Neuronal stem cell (in vitro differentiated cells): ENCODE data around the gene CHN1.

ENCODE experiments used
- DNase-seq: peaks from one replicate; pipeline ENCODE4 v3.0.0-alpha.2; 2013; ENCODE audit warnings: low spot score
- H2AFZ ChIP-seq: one replicate; pipeline ENCODE4 v1.6.1; 2013; ENCODE audit warnings: mild to moderate bottlenecking, low read length, inconsistent platforms
- H2AK5ac ChIP-seq: 2 replicates; pipeline ENCODE4 v1.6.1; 2013; ENCODE audit warnings: low read depth, mild to moderate bottlenecking, inconsistent platforms, low read length, moderate library complexity, mixed read lengths
- H2BK120ac ChIP-seq: 2 replicates; pipeline ENCODE4 v1.6.1; 2013; ENCODE audit warnings: low read depth, mild to moderate bottlenecking, inconsistent platforms, low read length, moderate library complexity, mixed read lengths
- H2BK12ac ChIP-seq: one replicate; pipeline ENCODE4 v1.6.1; 2013; ENCODE audit warnings: low read length, inconsistent platforms
- H2BK15ac ChIP-seq: 2 replicates; pipeline ENCODE4 v1.6.1; 2013; ENCODE audit warnings: mild to moderate bottlenecking, low read length, inconsistent platforms, mixed read lengths
- H2BK5ac ChIP-seq: one replicate; pipeline ENCODE4 v1.6.1; 2013; ENCODE audit warnings: inconsistent platforms, mild to moderate bottlenecking, low read length, moderate library complexity
- H3K14ac ChIP-seq: one replicate; pipeline ENCODE4 v1.6.1; 2013; ENCODE audit warnings: low read length, inconsistent platforms
- H3K18ac ChIP-seq: 2 replicates; pipeline ENCODE4 v1.6.1; 2013; ENCODE audit warnings: low read length, inconsistent platforms
- H3K23ac ChIP-seq: 2 replicates; pipeline ENCODE4 v1.6.1; 2013; ENCODE audit warnings: low read depth, mild to moderate bottlenecking, mixed read lengths, low read length, inconsistent platforms; ENCODE audit not compliant: poor library complexity
- H3K27ac ChIP-seq: replicated peaks from 3 replicates; pipeline ENCODE4 v1.5.1; 2013; ENCODE audit warnings: low read length, inconsistent platforms
- H3K27me3 ChIP-seq, 3 experiments: 2 replicates each; pipeline ENCODE4 v1.6.1; 2013; ENCODE audit warnings: low read length in 3 of 3, mild to moderate bottlenecking in 2 of 3, inconsistent platforms in 1 of 3, low read depth in 1 of 3, mixed read lengths in 1 of 3, moderate library complexity in 1 of 3; ENCODE audit not compliant: control insufficient read depth in 3 of 3, insufficient read depth in 3 of 3
- H3K36me3 ChIP-seq, 2 donors: replicated peaks in 1 of 2; 2 replicates each; pipeline ENCODE4 v1.6.1; 2013; ENCODE audit warnings: low read length in 2 of 2; ENCODE audit not compliant: control insufficient read depth in 2 of 2, insufficient read depth in 2 of 2
- H3K4ac ChIP-seq: 2 replicates; pipeline ENCODE4 v1.6.1; 2013; ENCODE audit warnings: inconsistent platforms, mild to moderate bottlenecking, low read length, moderate library complexity
- H3K4me1 ChIP-seq, 2 donors: 1 replicate in 1 of 2; 2 replicates in 1 of 2; pipeline ENCODE4 v1.6.1; 2013; ENCODE audit warnings: low read length in 2 of 2, low read depth in 1 of 2; ENCODE audit not compliant: control insufficient read depth in 2 of 2, insufficient read depth in 1 of 2
- H3K4me2 ChIP-seq: one replicate; pipeline ENCODE4 v1.6.1; 2013; ENCODE audit warnings: mild to moderate bottlenecking, low read length, inconsistent platforms; ENCODE audit not compliant: insufficient read depth, poor library complexity, severe bottlenecking
- H3K4me3 ChIP-seq, 2 donors: 2 replicates each; pipeline ENCODE4 v1.5.1; 2013; ENCODE audit warnings: low read length in 2 of 2, mild to moderate bottlenecking in 2 of 2, inconsistent platforms in 1 of 2, moderate library complexity in 1 of 2
- H3K79me1 ChIP-seq: one replicate; pipeline ENCODE4 v1.6.1; 2013; ENCODE audit warnings: low read depth, mild to moderate bottlenecking, inconsistent platforms, low read length, moderate library complexity
- H3K9ac ChIP-seq: one replicate; pipeline ENCODE4 v1.6.1; 2013; ENCODE audit warnings: mild to moderate bottlenecking, low read depth, low read length, inconsistent platforms; ENCODE audit not compliant: poor library complexity
- H3K9me3 ChIP-seq, 2 donors: replicated peaks in 1 of 2; 2 replicates each; pipeline versions ENCODE3 to v1.6.1; 2013; ENCODE audit warnings: low read length in 2 of 2, mild to moderate bottlenecking in 2 of 2, inconsistent platforms in 1 of 2, low read depth in 1 of 2, mixed read lengths in 1 of 2, moderate library complexity in 1 of 2; ENCODE audit not compliant: control insufficient read depth in 2 of 2, insufficient read depth in 1 of 2
- H4K8ac ChIP-seq: one replicate; pipeline ENCODE4 v1.6.1; 2013; ENCODE audit warnings: low read depth, mild to moderate bottlenecking, inconsistent platforms, low read length, moderate library complexity
- H4K91ac ChIP-seq: one replicate; pipeline ENCODE4 v1.6.1; 2013; ENCODE audit warnings: low read length, low read depth, mild to moderate bottlenecking, inconsistent platforms; ENCODE audit not compliant: poor library complexity
- WGBS, 2 donors: extraction: QIAGEN DNeasy Blood & Tissue Kit; methylation state at CpG; one replicate each; pipeline ENCODE4 v1.1.7; 2013; ENCODE audit warnings: missing lambda C conversion rate in 2 of 2, mixed read lengths in 1 of 2; ENCODE audit not compliant: insufficient read length in 2 of 2, insufficient replicate concordance in 1 of 2; ENCODE audit errors: extremely low coverage in 2 of 2; 5-methylcytosine and 5-hydroxymethylcytosine counted together

CHN1 gene

DNA sequence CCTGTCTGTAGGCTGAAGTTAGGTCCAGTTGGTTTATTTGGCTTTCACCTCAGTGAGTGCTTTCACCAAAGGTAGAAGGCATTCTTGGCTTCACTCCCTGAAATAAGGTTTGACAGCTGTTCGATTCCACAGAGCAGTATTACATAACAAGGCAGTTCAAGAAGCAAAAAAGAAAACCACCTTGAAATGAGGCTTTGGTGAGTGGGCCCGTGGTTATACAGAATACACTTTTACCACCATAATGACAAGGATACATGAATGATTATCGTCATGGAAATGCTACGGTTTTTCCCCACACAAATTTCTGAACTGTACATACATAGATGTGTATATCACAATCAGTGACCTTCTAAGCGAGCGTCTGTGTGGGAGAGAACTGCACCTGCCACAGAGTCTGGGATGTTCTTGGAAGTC is 160.9 kb downstream of the CHN1 start:
- no CpG with 5 or more reads among the region's 6 CpGs for WGBS, 2 donors

DNA sequence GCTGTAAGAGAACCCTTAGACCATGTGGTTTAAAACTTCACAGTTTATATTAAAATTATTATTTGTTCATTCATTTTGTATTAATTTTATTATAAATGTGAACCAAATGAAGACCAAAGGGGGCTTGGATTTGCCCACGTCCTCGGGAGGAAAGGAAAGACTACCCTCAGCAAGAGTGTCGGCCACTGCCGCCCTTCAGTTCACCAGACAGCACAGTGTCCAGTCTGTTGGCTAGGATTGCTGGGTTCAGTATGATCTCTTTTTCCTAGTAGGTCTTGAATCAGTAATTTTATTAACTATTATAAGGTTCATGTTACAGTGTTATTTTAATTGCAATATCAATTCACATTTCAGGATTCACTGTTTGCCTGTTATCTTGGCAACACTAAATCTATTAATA is 162.7 kb downstream of the CHN1 start:
- WGBS, 2 donors, result no CpG with 5 or more reads among the region's 4 CpGs
- Histone ChIP-seq H2AFZ (no peak overlapping the region), H2BK12ac (no peak overlapping the region), H2BK15ac (no peak overlapping the region), H3K4ac (no peak overlapping the region), H3K4me3 (no peak overlapping the region), H2BK5ac (no peak overlapping the region), H3K9ac (no peak overlapping the region), H3K4me1 (peaks cover 1 to 24% of the 10 kb centered on the region in 2 donors), H3K36me3 (peaks cover 0 to 39% of the 10 kb centered on the region in 2 donors), H4K91ac (no peak overlapping the region), H3K27me3 (no peaks in the 10 kb centered on the region), H2AK5ac (no peak overlapping the region), H3K4me2 (no peak overlapping the region), H2BK120ac (no peak overlapping the region), H3K23ac (no peak overlapping the region), H3K18ac (no peak overlapping the region), H4K8ac (no peak overlapping the region), H3K27ac (no peak overlapping the region), H3K79me1 (no peaks in the 10 kb centered on the region), H3K14ac (no peak overlapping the region), H3K9me3 (no peaks in the 10 kb centered on the region)
- no peak for DNase-seq

More for the DNA sequence above, 160.9 kb downstream of the CHN1 start:
- H3K4ac ChIP-seq, result no peak overlapping the region
- no peak overlapping the region for H3K23ac ChIP-seq
- no peaks in the 10 kb centered on the region for H3K9me3 ChIP-seq
- peaks cover 0 to 31% of the 10 kb centered on the region in 2 donors for H3K36me3 ChIP-seq
- H2BK12ac ChIP-seq, result no peak overlapping the region
- H4K8ac ChIP-seq, result no peak overlapping the region
- H3K4me3 ChIP-seq, result no peak overlapping the region
- no peak overlapping the region for H3K9ac ChIP-seq
- peaks cover 1 to 27% of the 10 kb centered on the region in 2 donors for H3K4me1 ChIP-seq
- no peak overlapping the region for H3K4me2 ChIP-seq
- H2BK5ac ChIP-seq, result no peak overlapping the region
- H3K14ac ChIP-seq, result no peak overlapping the region
- H2AK5ac ChIP-seq, result no peak overlapping the region
- DNase-seq, result no peak
- H2AFZ ChIP-seq, result no peak overlapping the region
- no peaks in the 10 kb centered on the region for H3K27me3 ChIP-seq
- no peak overlapping the region for H3K18ac ChIP-seq
- H3K79me1 ChIP-seq, result no peaks in the 10 kb centered on the region
- H2BK120ac ChIP-seq, result no peak overlapping the region
- H2BK15ac ChIP-seq, result no peak overlapping the region
- no peak overlapping the region for H4K91ac ChIP-seq
- H3K27ac ChIP-seq, result no peak overlapping the region

DNA sequence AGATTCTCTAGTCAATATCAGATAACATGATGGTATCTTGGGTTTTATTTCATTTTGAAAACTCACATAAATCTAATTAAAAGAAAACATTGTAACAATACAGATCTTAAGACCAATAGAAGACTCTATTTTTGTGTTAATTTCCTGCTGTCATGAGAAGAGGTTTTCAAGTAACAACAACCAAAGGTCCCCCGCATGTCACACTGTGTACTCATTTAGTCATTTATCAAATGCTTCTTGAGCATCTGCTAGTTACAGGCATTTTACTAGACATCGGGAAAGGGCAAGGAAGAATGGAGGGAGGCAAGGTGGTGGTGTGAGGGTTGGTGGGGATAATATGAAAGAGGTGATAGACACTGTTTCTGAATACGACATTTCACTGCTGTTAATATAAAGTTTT is 163.2 kb downstream of the CHN1 start:
- H3K79me1 ChIP-seq, result no peaks in the 10 kb centered on the region

DNA sequence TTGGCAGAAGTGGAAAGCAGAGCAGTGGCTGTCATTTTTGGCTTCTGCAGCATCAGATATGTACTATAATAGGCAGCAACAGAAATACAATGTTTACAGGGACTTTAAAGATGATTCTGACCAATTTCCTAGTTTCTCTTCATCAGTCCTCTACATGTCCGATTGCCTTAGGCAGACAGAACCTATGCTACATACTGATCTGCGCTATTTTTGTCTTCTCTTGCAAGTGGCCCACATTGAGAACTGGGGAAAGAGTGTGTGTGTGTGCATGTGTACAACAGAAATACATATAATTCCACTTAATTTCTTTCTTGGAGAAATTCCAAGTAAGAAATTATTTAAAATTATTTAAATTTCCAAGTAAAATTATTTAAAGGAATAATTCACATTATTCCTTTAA is 163.8 kb downstream of the CHN1 start:
- peaks cover 6 to 24% of the 10 kb centered on the region in 2 donors for H3K4me1 ChIP-seq
- no peak overlapping the region for H2AK5ac ChIP-seq
- H3K27ac ChIP-seq, result no peak overlapping the region
- H3K4ac ChIP-seq, result no peak overlapping the region
- no peak overlapping the region for H3K23ac ChIP-seq
- peaks cover 0 to 47% of the 10 kb centered on the region in 2 donors for H3K36me3 ChIP-seq
- DNase-seq, result no peak
- no peaks in the 10 kb centered on the region for H3K79me1 ChIP-seq
- no peaks in the 10 kb centered on the region for H3K27me3 ChIP-seq
- no CpG with 5 or more reads among the region's 2 CpGs for WGBS, 2 donors
- H4K8ac ChIP-seq, result no peak overlapping the region
- no peak overlapping the region for H2BK15ac ChIP-seq
- no peak overlapping the region for H3K14ac ChIP-seq
- no peak overlapping the region for H2BK120ac ChIP-seq
- no peak overlapping the region for H2BK5ac ChIP-seq
- H3K4me3 ChIP-seq, result no peak overlapping the region
- no peaks in the 10 kb centered on the region for H3K9me3 ChIP-seq
- no peak overlapping the region for H3K9ac ChIP-seq
- no peak overlapping the region for H3K18ac ChIP-seq
- no peak overlapping the region for H3K4me2 ChIP-seq
- H2AFZ ChIP-seq, result no peak overlapping the region
- no peak overlapping the region for H2BK12ac ChIP-seq
- H4K91ac ChIP-seq, result no peak overlapping the region

More for the DNA sequence above, 163.2 kb downstream of the CHN1 start:
- Histone ChIP-seq H2BK12ac (no peak overlapping the region), H3K36me3 (peaks cover 0 to 44% of the 10 kb centered on the region in 2 donors), H3K4me1 (peaks cover 4 to 23% of the 10 kb centered on the region in 2 donors), H3K4ac (no peak overlapping the region), H3K4me2 (no peak overlapping the region), H2BK5ac (no peak overlapping the region), H3K27me3 (no peaks in the 10 kb centered on the region), H3K9me3 (no peaks in the 10 kb centered on the region), H3K14ac (no peak overlapping the region), H2AK5ac (no peak overlapping the region), H3K4me3 (no peak overlapping the region), H2AFZ (no peak overlapping the region), H3K9ac (no peak overlapping the region), H3K18ac (no peak overlapping the region), H4K91ac (no peak overlapping the region), H4K8ac (no peak overlapping the region), H2BK15ac (no peak overlapping the region), H3K27ac (no peak overlapping the region), H3K23ac (no peak overlapping the region), H2BK120ac (no peak overlapping the region)
- no peak for DNase-seq
- WGBS, 2 donors, result no CpG with 5 or more reads among the region's 3 CpGs
